ENCODE data around the gene BEND6. TPM values are rescaled to one million over a fixed set of nuclear protein-coding genes. Genes with fewer than 3 reads are reported as not detected.
A peak's percentile ranks its signal among the peaks of the same experiment; 100 is the strongest.

Gene BEND6
- under 1 TPM in 3 of 4 donors, not detected in 1; 0.27 to 0.58 (median 0.42) TPM for total RNA-seq

DNA sequence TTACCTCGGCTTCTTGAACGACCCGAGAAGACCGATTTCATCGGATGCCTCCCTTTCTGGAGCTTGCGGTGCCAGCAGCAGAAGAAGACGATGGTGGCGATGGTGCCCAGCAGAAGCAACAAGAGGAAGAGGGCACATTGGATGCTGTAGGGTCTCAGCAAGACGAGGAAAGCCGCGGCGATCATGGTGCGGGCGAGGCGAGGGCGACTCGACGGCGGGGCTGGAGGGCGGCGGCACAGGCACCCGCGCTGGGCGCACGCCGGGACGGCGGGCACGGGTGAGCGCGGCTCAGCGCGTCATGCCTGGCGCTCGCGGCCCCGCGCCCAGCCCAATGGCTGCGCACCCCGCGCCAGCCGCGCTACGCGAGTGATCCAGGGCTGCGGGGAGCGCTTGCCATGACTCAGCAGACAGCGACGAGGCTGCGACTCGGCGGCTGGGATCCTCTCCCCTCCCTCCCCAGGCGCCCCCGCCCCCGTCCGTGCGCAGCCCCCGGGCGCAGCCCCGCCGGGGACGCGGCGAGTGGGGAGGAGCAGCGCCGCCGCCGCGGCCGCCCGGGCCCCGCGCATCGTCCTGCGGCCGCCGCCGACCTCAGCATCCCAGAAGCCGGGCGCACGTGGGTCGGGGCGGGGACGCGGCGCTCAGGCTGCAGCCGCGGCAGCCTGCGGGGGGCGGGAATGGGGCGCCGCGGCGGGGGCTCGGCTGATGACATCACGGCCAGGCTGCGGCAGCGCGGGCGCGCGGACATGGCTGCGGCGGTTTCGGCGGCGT, at the start of gene BEND6:
TSS of gene BEND6 (plus strand) at position 705 of the 768 bp plus-strand sequence. CDS start 26,704 bp downstream, outside the sequence.
- WGBS, 2 donors, result 0 to 1% methylated on average over 17 to 56 of the region's 107 CpGs
- peak in 1 of 2 donors; percentile 87 for DNase-seq (ENCODE audit: low spot score in 2 of 2)

GRCh38 chr6:56905378-56905777, 49.5 kb upstream of the BEND6 start:
- DNase-seq (ENCODE audit: low spot score in 2 of 2), result no peak
- TF ChIP-seq CTCF (IDR thresholded peaks at IDR 0.05) (no peak), POLR2A (IDR thresholded peaks at IDR 0.05) (no peak)
- 88 to 92% methylated on average over 3 of the region's 3 CpGs for WGBS, 2 donors
- intact Hi-C loops (cut with DNase I; ENCODE audit: low total_unique reads), result no loop called here
- H3K4me3 ChIP-seq (ENCODE audit: low read depth, poor library complexity, severe bottlenecking), result no peak overlapping the region

More for the DNA sequence above, at the start of gene BEND6:
- TF ChIP-seq POLR2A (IDR thresholded peaks at IDR 0.05) (no peak), CTCF (IDR thresholded peaks at IDR 0.05) (no peak)
- intact Hi-C loops (cut with DNase I; ENCODE audit: low total_unique reads), result no loop called here
- peak within 1 kb of the TSS; percentile 50 for H3K4me3 ChIP-seq (ENCODE audit: low read depth, poor library complexity, severe bottlenecking)

DNA sequence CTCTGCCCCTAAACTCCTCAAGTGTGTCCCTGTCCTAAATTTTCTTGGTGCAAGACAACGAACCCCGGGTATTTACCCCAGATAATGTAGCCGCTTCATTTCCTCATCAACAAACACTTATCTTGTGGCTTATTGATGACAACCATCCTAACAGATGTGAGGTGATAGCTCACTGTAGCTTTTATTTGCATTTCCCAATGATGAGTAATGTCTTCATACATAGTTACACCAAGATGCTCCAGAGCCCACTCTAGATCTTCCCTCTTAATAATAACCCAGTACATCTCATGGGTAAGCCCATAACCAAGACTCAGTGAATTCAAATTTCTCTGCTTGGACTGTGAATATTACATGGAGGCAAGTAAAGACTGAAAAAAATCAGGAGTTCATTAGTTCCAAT, 48.2 kb upstream of the BEND6 start:
- intact Hi-C loops (cut with DNase I; ENCODE audit: low total_unique reads), result no loop called here

DNA sequence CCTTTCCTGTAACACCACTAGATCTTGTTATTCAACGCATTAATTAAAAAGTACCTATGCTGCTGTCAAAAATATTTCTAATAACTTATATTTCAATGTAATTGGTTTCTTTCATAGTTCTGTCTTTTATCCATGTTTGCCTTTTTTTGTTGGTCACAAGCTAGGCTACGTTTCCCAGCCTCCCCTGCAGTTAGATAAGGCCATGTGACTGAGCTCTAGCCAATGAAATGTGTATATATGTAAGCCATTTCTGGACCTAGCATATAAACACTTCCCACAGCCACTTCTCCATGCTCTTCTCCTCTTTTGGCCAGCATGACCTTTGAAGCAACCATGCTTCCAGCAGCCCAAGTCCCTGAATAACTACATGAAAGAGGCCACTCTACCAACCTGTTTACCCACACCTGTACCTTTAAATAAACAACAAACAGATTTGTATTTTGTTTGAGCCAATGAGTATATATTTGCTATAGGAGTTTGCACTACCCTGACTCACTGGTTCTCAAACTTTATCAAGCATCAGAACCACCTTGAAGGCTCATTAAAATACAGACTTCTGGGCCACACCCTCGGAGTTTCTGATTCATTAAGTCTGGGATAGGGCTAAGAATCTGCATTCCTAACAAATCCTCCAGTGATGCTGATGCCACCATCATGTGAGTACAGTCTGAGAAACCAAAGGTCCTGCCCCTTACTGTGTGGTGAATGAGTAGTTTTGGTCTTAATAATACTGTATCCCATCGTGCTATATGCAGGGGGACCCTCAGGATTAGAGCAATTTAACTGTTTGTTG, 45.6 kb upstream of the BEND6 start:
- WGBS, 2 donors, result 74% methylated on average over 4 of the region's 4 CpGs
- DNase-seq (ENCODE audit: low spot score in 2 of 2), result no peak
- intact Hi-C loops (cut with DNase I; ENCODE audit: low total_unique reads), result no loop called here
- H3K4me3 ChIP-seq (ENCODE audit: low read depth, poor library complexity, severe bottlenecking), result no peak overlapping the region
- TF ChIP-seq CTCF (IDR thresholded peaks at IDR 0.05) (no peak), POLR2A (IDR thresholded peaks at IDR 0.05) (no peak)

More for the DNA sequence above, 48.2 kb upstream of the BEND6 start:
- H3K4me3 ChIP-seq (ENCODE audit: low read depth, poor library complexity, severe bottlenecking), result no peak overlapping the region
- TF ChIP-seq POLR2A (IDR thresholded peaks at IDR 0.05) (no peak), CTCF (IDR thresholded peaks at IDR 0.05) (no peak)
- 87 to 90% methylated on average over 3 of the region's 3 CpGs for WGBS, 2 donors
- DNase-seq (ENCODE audit: low spot score in 2 of 2), result no peak

- TF ChIP-seq CTCF (IDR thresholded peaks at IDR 0.05) (no peak), POLR2A (IDR thresholded peaks at IDR 0.05) (no peak)
- intact Hi-C loops (cut with DNase I; ENCODE audit: low total_unique reads), result no loop called here
- 52 to 55% methylated on average over 1 of the region's 1 CpG for WGBS, 2 donors
- H3K4me3 ChIP-seq (ENCODE audit: low read depth, poor library complexity, severe bottlenecking), result no peak overlapping the region
- DNase-seq (ENCODE audit: low spot score in 2 of 2), result no peak
These were observed 43.1 kb upstream of the BEND6 start for GRCh38 chr6:56911847-56912246.

All from lower leg skin (tissue), 4 donors.